HUES64 (cell line): ENCODE measurements around the gene ATOH1.

Experiments
- H3K27ac ChIP-seq: 2 replicates; pipeline ENCODE4 v1.7.0; 2013; ENCODE audit warnings: low read depth, low read length, inconsistent platforms
- H3K27me3 ChIP-seq: 2 replicates; pipeline ENCODE4 v1.6.1; 2013; ENCODE audit warnings: mild to moderate bottlenecking, low read length; ENCODE audit not compliant: insufficient read depth
- H3K36me3 ChIP-seq: 2 replicates; pipeline ENCODE4 v1.6.1; 2013; ENCODE audit warnings: mild to moderate bottlenecking, low read length; ENCODE audit not compliant: insufficient read depth
- H3K4me1 ChIP-seq: 2 replicates; pipeline ENCODE4 v1.6.1; 2013; ENCODE audit warnings: mild to moderate bottlenecking, low read length, moderate library complexity; ENCODE audit not compliant: insufficient read depth
- H3K4me3 ChIP-seq: 2 replicates; pipeline ENCODE4 v1.5.1; 2013; ENCODE audit warnings: mild to moderate bottlenecking, low read length, moderate library complexity
- H3K9ac ChIP-seq: 2 replicates; pipeline ENCODE4 v1.6.1; 2013; ENCODE audit warnings: mild to moderate bottlenecking, low read depth, low read length
- H3K9me3 ChIP-seq: 2 replicates; pipeline ENCODE4 v1.6.1; 2013; ENCODE audit warnings: low read depth, low read length; ENCODE audit not compliant: insufficient read depth
- WGBS: fragments of 150-250, 120-280 bp; methylation state at CpG from one replicate; pipeline ENCODE4 v1.1.7; 2013; ENCODE audit warnings: missing lambda C conversion rate; 5-methylcytosine and 5-hydroxymethylcytosine counted together

The ATOH1 gene

DNA sequence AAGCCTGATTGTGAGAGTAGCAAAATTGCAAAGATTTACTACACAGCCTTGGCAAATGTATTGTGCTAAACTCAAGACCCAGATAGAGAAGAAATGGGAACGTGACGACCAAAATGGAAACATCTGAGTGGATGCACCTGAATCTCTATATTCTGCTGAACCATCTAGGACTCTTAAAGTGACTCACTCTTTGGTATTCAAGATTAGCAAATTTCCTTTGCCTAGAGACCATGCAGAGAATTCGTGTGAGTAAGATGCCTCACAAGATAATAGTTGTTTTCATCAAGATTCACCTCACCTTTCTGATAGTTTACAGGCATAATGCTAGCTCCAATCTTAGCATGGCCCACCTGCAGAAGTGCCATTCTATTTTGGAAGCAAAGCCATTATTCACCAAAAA lies 14.4 kb upstream of the ATOH1 start:
- Histone ChIP-seq H3K27me3 (0 out of 2 replicates have a peak, but pooled peaks cover 3% of the 10 kb centered on the region), H3K36me3 (no peaks in the 10 kb centered on the region), H3K9me3 (no peaks in the 10 kb centered on the region), H3K4me1 (peaks cover 10% of the 10 kb centered on the region), H3K4me3 (no peak overlapping the region), H3K9ac (no peak overlapping the region), H3K27ac (no peak overlapping the region)
- WGBS, result 89% methylated on average over 3 of the region's 3 CpGs

GRCh38 chr4:93814722-93815121 lies 13.8 kb upstream of the ATOH1 start:
- H3K9me3 ChIP-seq, result no peaks in the 10 kb centered on the region
- H3K4me3 ChIP-seq, result no peak overlapping the region
- H3K9ac ChIP-seq, result no peak overlapping the region
- no peaks in the 10 kb centered on the region for H3K36me3 ChIP-seq
- peaks cover 10% of the 10 kb centered on the region for H3K4me1 ChIP-seq
- no peak overlapping the region for H3K27ac ChIP-seq
- 0 out of 2 replicates have a peak, but pooled peaks cover 3% of the 10 kb centered on the region for H3K27me3 ChIP-seq
- WGBS, result 67% methylated on average over 4 of the region's 4 CpGs

- peaks cover 18% of the 10 kb centered on the region for H3K4me1 ChIP-seq
- no peaks in the 10 kb centered on the region for H3K9me3 ChIP-seq
- H3K4me3 ChIP-seq, result no peak overlapping the region
- 55% methylated on average over 4 of the region's 4 CpGs for WGBS
- no peaks in the 10 kb centered on the region for H3K36me3 ChIP-seq
- H3K27me3 ChIP-seq, result peaks cover 70% of the 10 kb centered on the region
- H3K27ac ChIP-seq, result no peak overlapping the region
- H3K9ac ChIP-seq, result no peak overlapping the region
Measured at GRCh38 chr4:93825551-93826216, 2.9 kb upstream of the ATOH1 start.

DNA sequence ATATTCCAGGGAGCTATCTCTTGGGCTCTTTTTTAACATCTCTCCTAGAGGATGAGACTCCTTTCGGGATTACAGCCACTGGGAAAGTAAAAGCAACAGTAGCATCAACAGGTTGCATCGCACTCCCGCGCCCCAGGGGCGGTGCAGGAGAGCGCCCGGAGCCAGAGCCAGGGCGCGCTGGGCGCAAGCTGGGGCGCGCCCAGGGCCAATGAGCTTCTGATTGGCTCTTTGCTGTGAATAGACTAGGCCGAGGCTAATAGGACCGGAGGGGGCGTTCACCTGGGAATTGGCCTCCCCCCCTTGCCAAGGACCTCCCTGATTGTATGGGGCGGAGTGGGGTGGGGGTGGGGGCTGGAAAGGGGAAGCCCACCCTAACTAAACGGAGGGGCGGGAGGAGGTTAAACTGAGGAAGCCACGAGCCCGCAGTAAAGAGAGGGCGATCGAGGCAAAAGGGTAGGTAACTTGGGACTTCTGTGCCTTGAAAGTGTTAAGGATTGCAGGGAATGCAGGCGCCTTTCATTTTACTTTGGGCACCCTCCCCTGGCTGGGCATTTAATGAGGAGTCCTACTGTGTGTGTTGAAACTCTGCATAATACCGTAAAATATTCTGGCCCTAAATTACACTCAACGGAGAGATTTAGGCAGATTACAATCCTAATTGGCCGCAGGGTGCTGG lies 1.1 kb upstream of the ATOH1 start:
- under 1% methylated on average over 22 of the region's 26 CpGs for WGBS
- peak overlapping the region; percentile 67 for H3K4me3 ChIP-seq
- H3K27me3 ChIP-seq, result peaks cover 85% of the 10 kb centered on the region

GRCh38 chr4:93828995-93829819 lies 654 bp downstream of the ATOH1 start:
- no peak overlapping the region for H3K9ac ChIP-seq
- H3K4me1 ChIP-seq, result peaks cover 50% of the 10 kb centered on the region
- H3K4me3 ChIP-seq, result peak overlapping the region; percentile 67
- H3K27me3 ChIP-seq, result peaks cover 100% of the 10 kb centered on the region
- WGBS, result under 1% methylated on average over 70 of the region's 70 CpGs
- H3K27ac ChIP-seq, result no peak overlapping the region; the same call in 1 of the 2 replicates
- no peaks in the 10 kb centered on the region for H3K36me3 ChIP-seq
- H3K9me3 ChIP-seq, result no peaks in the 10 kb centered on the region

More for the DNA sequence above, 1.1 kb upstream of the ATOH1 start:
- Histone ChIP-seq H3K9ac (peak overlapping the region; percentile 17; the same call in 1 of the 2 replicates), H3K36me3 (no peaks in the 10 kb centered on the region), H3K4me1 (peaks cover 34% of the 10 kb centered on the region), H3K27ac (peak overlapping the region; percentile 62; the same call in 1 of the 2 replicates), H3K9me3 (no peaks in the 10 kb centered on the region)

DNA sequence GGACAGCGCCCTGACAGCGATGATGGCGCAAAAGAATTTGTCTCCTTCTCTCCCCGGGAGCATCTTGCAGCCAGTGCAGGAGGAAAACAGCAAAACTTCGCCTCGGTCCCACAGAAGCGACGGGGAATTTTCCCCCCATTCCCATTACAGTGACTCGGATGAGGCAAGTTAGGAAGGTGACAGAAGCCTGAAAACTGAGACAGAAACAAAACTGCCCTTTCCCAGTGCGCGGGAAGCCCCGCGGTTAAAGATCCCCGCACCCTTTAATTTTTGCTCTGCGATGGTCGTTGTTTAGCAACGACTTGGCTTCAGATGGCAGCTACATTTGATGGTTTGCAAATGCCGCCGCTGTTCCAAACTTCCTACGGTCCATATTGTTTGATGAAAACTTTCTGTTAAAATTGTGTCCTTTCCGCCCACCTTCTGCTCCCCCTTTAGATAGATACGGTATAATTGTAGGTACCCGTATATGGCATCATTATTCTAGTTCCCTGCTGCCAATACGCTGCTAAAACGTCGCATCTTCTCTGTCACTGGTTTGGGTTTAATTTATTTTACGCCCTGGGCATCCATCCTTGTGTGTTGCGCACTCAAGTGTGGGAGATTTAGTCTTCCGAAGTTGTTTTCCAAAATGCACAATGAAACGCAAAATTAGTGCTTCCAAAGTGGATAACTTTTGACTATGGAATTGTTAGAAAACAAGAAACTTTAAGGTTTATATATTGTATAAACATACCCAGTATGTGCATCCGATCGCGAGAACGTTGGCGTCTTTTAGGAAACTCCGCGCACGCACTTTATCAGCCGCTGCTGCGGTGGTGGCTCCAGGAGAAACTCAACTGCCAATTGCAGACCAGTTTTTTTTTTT lies 1.5 kb downstream of the ATOH1 start:
- Histone ChIP-seq H3K27ac (no peak overlapping the region), H3K4me1 (peaks cover 52% of the 10 kb centered on the region), H3K9ac (no peak overlapping the region), H3K27me3 (peaks cover 100% of the 10 kb centered on the region), H3K9me3 (no peaks in the 10 kb centered on the region), H3K4me3 (peak overlapping the region; percentile 67), H3K36me3 (no peaks in the 10 kb centered on the region)
- 2% methylated on average over 39 of the region's 40 CpGs for WGBS

GRCh38 chr4:93831716-93832496 lies 3.4 kb downstream of the ATOH1 start:
- Histone ChIP-seq H3K36me3 (no peaks in the 10 kb centered on the region), H3K9me3 (no peaks in the 10 kb centered on the region), H3K9ac (no peak overlapping the region), H3K4me1 (peaks cover 56% of the 10 kb centered on the region), H3K27ac (no peak overlapping the region), H3K4me3 (no peak overlapping the region; the same call in 1 of the 2 replicates), H3K27me3 (peaks cover 100% of the 10 kb centered on the region)
- WGBS, result 4% methylated on average over 25 of the region's 25 CpGs

DNA sequence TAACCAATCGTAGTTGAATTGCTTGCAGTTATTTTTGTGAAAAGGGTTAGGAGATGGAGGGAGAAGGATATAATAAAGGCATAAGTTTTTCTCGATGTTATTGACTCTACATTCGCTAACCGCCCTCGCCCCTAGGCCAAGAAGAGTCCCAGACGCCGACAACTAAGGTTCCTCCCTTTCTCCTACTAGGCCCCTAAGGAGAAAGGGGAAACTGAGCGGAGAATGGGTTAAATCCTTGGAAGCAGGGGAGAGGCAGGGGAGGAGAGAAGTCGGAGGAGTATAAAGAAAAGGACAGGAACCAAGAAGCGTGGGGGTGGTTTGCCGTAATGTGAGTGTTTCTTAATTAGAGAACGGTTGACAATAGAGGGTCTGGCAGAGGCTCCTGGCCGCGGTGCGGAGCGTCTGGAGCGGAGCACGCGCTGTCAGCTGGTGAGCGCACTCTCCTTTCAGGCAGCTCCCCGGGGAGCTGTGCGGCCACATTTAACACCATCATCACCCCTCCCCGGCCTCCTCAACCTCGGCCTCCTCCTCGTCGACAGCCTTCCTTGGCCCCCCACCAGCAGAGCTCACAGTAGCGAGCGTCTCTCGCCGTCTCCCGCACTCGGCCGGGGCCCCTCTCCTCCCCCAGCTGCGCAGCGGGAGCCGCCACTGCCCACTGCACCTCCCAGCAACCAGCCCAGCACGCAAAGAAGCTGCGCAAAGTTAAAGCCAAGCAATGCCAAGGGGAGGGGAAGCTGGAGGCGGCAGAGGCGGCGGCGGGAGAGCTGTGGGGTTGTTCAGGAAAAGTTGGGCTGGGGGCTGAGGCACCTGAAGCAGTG lies 5.9 kb downstream of the ATOH1 start:
- H3K4me3 ChIP-seq, result peak overlapping the region; percentile 55
- no peaks in the 10 kb centered on the region for H3K9me3 ChIP-seq
- WGBS, result under 1% methylated on average over 35 of the region's 42 CpGs
- no peak overlapping the region for H3K9ac ChIP-seq
- H3K27me3 ChIP-seq, result peaks cover 96% of the 10 kb centered on the region
- no peak overlapping the region for H3K27ac ChIP-seq
- H3K36me3 ChIP-seq, result no peaks in the 10 kb centered on the region
- peaks cover 49% of the 10 kb centered on the region for H3K4me1 ChIP-seq

GRCh38 chr4:93835929-93836328 lies 7.4 kb downstream of the ATOH1 start:
- H3K9ac ChIP-seq, result no peak overlapping the region
- WGBS, result 69% methylated on average over 1 of the region's 1 CpG
- peaks cover 94% of the 10 kb centered on the region for H3K27me3 ChIP-seq
- H3K36me3 ChIP-seq, result no peaks in the 10 kb centered on the region
- H3K4me1 ChIP-seq, result peaks cover 44% of the 10 kb centered on the region
- H3K9me3 ChIP-seq, result no peaks in the 10 kb centered on the region
- H3K27ac ChIP-seq, result no peak overlapping the region
- H3K4me3 ChIP-seq, result no peak overlapping the region
